ENCODE results near the gene OSTF1.

OSTF1 gene

GRCh38 chr9:75106857-75107256 is 18.5 kb downstream of the OSTF1 start:
- H3K4me1 Mint-ChIP-seq, result peaks cover 18% of the 10 kb centered on the region
- TF ChIP-seq CTCF (IDR thresholded peaks at IDR 0.05; ENCODE audit: unreplicated experiment in 3 of 3), result no peak
- H3K27me3 Mint-ChIP-seq (ENCODE audit: low read depth), result no peaks in the 10 kb centered on the region
- no peak overlapping the region for H3K4me3 Mint-ChIP-seq
- no peaks in the 10 kb centered on the region for H3K36me3 Mint-ChIP-seq (ENCODE audit: low read depth)
- H3K27ac Mint-ChIP-seq, result peak overlapping the region; percentile 66 to 78 (median 75)
- no peaks in the 10 kb centered on the region for H3K9me3 Mint-ChIP-seq

GRCh38 chr9:75108571-75108970 is 20.3 kb downstream of the OSTF1 start:
- no peaks in the 10 kb centered on the region for H3K36me3 Mint-ChIP-seq (ENCODE audit: low read depth)
- H3K27ac Mint-ChIP-seq, result peak overlapping the region in 1 of 3 experiments; percentile 23
- peaks cover 26% of the 10 kb centered on the region for H3K4me1 Mint-ChIP-seq
- no peaks in the 10 kb centered on the region for H3K27me3 Mint-ChIP-seq (ENCODE audit: low read depth)
- no peaks in the 10 kb centered on the region for H3K9me3 Mint-ChIP-seq
- TF ChIP-seq CTCF (IDR thresholded peaks at IDR 0.05; ENCODE audit: unreplicated experiment in 3 of 3), result no peak
- H3K4me3 Mint-ChIP-seq, result no peak overlapping the region

- H3K27me3 Mint-ChIP-seq (ENCODE audit: low read depth), result no peaks in the 10 kb centered on the region
- no peak for TF ChIP-seq CTCF (IDR thresholded peaks at IDR 0.05; ENCODE audit: unreplicated experiment in 3 of 3)
- no peak overlapping the region for H3K4me3 Mint-ChIP-seq
- no peak overlapping the region for H3K27ac Mint-ChIP-seq
- H3K36me3 Mint-ChIP-seq (ENCODE audit: low read depth), result no peaks in the 10 kb centered on the region
- H3K4me1 Mint-ChIP-seq, result peaks cover 26% of the 10 kb centered on the region
- H3K9me3 Mint-ChIP-seq, result no peaks in the 10 kb centered on the region
Measured at GRCh38 chr9:75109210-75109839, 21.0 kb downstream of the OSTF1 start.

GRCh38 chr9:75111019-75111622 is 22.8 kb downstream of the OSTF1 start:
- H3K27me3 Mint-ChIP-seq (ENCODE audit: low read depth), result no peaks in the 10 kb centered on the region
- no peak overlapping the region for H3K4me3 Mint-ChIP-seq
- H3K4me1 Mint-ChIP-seq, result peaks cover 20% of the 10 kb centered on the region
- TF ChIP-seq CTCF (IDR thresholded peaks at IDR 0.05; ENCODE audit: unreplicated experiment in 3 of 3), result no peak
- H3K9me3 Mint-ChIP-seq, result no peaks in the 10 kb centered on the region
- peak overlapping the region in 1 of 3 experiments; percentile 24 for H3K27ac Mint-ChIP-seq
- no peaks in the 10 kb centered on the region for H3K36me3 Mint-ChIP-seq (ENCODE audit: low read depth)

GRCh38 chr9:75112789-75113188 is 24.5 kb downstream of the OSTF1 start:
- TF ChIP-seq CTCF (IDR thresholded peaks at IDR 0.05; ENCODE audit: unreplicated experiment in 3 of 3), result no peak
- Mint-ChIP-seq H3K27me3 (ENCODE audit: low read depth) (no peaks in the 10 kb centered on the region), H3K9me3 (no peaks in the 10 kb centered on the region), H3K4me3 (no peak overlapping the region), H3K36me3 (ENCODE audit: low read depth) (no peaks in the 10 kb centered on the region), H3K4me1 (peaks cover 12% of the 10 kb centered on the region), H3K27ac (peak overlapping the region; percentile 31 to 58 (median 55))

GRCh38 chr9:75116306-75116705 is 28.0 kb downstream of the OSTF1 start:
- peaks cover 12% of the 10 kb centered on the region for H3K36me3 Mint-ChIP-seq (ENCODE audit: low read depth)
- no peak overlapping the region for H3K4me3 Mint-ChIP-seq
- no peaks in the 10 kb centered on the region for H3K27me3 Mint-ChIP-seq (ENCODE audit: low read depth)
- H3K9me3 Mint-ChIP-seq, result no peaks in the 10 kb centered on the region
- H3K4me1 Mint-ChIP-seq, result peaks cover 7% of the 10 kb centered on the region
- no peak for TF ChIP-seq CTCF (IDR thresholded peaks at IDR 0.05; ENCODE audit: unreplicated experiment in 3 of 3)
- H3K27ac Mint-ChIP-seq, result no peak overlapping the region
